Cardiac fibroblast (primary cell): ENCODE measurements around the gene CDPF1.

Source experiments
- DNase-seq, 2 donors: peaks; one replicate each; pipeline versions ENCODE4 v3.0.0 to v3.0.0-alpha.2; 2010; ENCODE audit warnings: low read depth in 2 of 2
- H3K4me3 ChIP-seq, 2 donors: replicated peaks in 1 of 2; 1 replicate in 1 of 2; 2 replicates in 1 of 2; pipeline ENCODE4 v1.5.1; 2011; ENCODE audit warnings: low read depth in 2 of 2, low read length in 2 of 2, mild to moderate bottlenecking in 2 of 2, moderate library complexity in 1 of 2
- TF ChIP-seq, protein P1 (sequence below): IDR thresholded peaks from one replicate; pipeline ENCODE4 v1.5.1; 2011; ENCODE audit warnings: low read depth, mild to moderate bottlenecking, low read length, inconsistent platforms

The CDPF1 gene

DNA sequence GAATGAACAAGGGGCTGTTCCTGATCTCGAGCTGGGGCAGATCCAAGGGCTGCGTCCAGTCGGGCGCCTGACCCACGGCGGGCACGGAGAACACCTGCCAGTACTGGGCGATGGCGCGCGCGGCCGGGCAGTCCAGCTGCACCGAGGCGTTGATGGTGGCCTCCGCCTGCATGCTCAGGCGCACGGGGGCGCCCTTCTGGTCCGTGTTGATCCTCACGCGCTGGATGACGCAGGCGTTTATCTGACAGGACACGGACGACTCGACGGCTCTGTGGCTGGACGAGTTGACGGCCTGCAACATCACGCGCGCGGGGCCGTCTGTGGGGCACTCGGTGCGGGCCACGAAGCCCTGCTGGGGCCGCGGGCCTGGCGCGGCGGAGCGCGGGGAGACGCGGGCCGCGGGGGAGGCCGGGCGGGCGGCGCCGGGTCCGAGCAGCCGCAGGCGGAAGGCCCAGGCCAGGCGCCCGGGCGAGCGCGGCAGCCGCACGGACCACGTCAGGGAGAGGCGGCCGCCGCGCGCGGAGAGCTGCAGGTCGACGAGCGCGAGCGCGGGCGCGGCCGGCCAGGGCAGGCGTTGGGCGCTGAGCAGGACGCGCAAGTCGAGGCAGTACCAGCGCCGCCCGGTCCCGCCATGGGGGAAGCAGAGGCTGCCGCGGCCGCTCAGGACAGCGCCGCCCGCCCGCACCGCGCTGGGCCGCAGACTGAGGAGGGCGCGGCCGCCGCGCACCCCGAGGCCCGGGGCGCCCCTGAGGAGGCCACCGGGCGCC lies 12.5 kb upstream of the CDPF1 start:
- TF ChIP-seq, protein P1, sequence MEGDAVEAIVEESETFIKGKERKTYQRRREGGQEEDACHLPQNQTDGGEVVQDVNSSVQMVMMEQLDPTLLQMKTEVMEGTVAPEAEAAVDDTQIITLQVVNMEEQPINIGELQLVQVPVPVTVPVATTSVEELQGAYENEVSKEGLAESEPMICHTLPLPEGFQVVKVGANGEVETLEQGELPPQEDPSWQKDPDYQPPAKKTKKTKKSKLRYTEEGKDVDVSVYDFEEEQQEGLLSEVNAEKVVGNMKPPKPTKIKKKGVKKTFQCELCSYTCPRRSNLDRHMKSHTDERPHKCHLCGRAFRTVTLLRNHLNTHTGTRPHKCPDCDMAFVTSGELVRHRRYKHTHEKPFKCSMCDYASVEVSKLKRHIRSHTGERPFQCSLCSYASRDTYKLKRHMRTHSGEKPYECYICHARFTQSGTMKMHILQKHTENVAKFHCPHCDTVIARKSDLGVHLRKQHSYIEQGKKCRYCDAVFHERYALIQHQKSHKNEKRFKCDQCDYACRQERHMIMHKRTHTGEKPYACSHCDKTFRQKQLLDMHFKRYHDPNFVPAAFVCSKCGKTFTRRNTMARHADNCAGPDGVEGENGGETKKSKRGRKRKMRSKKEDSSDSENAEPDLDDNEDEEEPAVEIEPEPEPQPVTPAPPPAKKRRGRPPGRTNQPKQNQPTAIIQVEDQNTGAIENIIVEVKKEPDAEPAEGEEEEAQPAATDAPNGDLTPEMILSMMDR = no peak
- no peak overlapping the region for H3K4me3 ChIP-seq
- peak; percentile 49 to 54 for DNase-seq

DNA sequence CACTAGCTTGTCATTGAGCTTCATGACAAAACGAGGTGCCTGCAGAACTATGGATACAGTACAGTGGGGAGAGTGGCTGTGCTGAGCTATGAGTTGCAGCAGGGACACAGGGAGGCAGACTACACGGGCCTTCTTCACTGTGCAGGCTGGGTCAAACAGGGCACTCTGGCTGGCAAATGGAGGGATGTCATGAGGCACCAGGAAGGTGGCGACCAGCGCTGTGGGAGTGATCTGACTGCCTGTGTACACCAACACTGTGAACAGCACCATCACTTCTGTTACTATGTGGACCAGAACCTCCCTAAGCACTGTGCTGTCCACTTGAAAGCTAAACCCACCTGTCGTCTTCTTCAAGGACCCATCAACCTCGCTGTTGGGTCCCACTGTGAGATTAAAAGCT lies 9.9 kb upstream of the CDPF1 start:
- H3K4me3 ChIP-seq = no peak overlapping the region
- TF ChIP-seq, protein P1 = no peak
- no peak for DNase-seq

DNA sequence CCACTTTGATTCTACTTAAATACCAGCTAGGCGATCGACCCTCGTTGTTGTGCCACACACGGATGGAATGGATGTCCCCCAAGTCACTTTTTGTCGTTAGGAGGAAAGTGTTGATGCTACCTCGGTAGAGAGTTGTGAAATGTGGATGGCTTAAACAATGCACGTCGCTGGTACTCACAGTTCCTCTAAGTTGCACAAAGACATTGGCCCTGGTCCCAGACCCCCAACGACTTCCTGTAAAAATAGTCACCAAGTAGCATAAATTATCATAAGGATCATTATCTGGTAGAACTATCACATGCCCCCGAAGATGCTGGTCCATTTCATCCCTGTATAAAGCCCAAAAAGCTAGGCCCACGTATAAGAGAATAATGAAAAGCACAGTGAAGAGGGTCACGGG lies 9.3 kb upstream of the CDPF1 start:
- TF ChIP-seq, protein P1 = no peak
- DNase-seq = no peak
- H3K4me3 ChIP-seq = no peak overlapping the region

DNA sequence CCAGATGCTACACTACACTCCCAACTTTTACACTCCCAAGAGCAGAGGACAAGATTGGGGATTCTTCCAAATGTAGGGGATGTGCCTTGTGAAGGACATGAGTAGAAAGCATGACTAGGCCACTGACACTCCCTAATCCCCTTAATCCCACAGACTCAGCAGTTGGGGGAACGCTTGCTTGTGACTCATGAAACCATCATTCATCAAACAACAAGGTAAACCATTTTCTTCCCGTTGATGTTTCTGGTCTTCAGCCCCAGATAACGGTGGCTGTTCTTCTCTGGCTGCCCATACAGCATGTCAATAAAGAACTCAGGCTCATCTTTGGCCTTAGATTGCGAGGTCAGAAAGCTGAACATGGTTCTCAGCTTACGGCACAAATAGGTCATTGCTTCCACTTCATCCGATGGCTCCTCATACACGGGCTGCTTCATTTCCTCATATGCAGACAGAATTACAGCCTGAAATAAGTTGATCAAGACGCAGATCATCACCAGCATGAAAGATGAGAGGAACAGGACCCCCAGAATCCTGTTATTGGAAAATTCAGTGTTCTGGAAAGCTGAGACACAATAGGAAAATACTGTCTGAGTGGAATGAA lies 6.4 kb upstream of the CDPF1 start:
- no peak for DNase-seq
- TF ChIP-seq, protein P1 = no peak
- H3K4me3 ChIP-seq = no peak overlapping the region

DNA sequence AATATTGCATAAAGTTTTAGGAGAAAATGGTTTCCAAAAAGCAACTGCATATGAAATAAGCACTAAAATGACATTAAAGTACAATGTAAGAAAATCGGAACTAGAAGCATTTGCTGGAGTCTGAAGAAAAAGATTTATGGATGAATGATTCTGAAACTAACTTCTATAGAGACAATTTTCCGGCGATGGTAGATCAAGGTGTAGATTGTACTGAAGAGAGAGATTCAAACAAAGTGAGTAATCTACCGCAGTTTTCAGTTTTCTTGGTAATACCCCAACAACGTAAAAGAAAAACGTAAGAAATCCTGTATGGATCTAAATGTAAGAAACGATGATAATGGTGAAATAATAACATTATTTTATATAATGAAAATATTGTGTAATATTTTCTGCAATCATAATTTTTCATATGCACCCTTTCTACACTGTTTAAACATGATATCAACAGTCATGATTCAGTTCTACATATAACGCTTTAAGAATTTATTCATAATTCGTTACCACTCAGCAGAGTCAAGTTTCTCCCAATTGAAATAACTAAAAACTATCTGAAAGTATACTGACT lies 1.8 kb upstream of the CDPF1 start:
- H3K4me3 ChIP-seq = no peak overlapping the region
- TF ChIP-seq, protein P1 = no peak
- no peak for DNase-seq

DNA sequence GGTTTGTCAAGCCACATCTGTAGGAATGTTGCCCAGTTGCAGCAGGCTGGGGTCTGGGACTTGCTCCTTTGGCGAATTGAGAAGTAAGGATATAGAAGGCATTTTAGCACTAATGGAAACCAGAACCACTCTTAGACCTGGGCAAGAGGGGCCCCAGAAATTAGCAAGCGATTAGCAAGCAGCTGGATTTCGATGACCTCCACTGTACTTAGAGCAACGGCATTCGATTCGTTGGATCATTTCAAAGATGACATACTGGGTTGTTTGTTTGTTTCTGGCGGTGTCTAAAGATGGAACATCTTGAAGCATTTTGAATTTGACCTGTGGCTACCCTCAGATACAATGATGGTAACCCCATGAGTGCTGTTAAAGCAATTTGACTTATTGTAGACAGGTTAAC lies 1.2 kb upstream of the CDPF1 start:
- TF ChIP-seq, protein P1 = no peak
- H3K4me3 ChIP-seq = peak overlapping the region in 1 of 2 donors; percentile 88
- DNase-seq = no peak

DNA sequence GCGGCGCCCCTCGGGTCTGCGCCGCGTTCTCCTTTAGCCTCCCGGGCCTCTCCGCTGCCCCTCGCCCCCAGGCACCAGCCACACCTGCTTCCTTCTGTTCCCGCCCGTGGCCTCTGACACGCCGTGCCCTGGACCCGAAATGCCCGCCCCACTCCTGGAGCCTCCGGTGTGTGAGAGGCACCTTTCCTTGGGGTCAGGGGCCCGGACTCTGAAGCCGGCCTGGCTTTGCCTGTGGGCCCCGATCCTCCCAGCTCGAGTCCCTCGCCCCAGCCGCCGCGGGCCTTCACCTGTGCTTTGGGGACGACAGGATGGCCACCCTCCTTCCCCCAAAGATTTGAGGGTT lies 661 bp upstream of the CDPF1 start:
- no peak for DNase-seq
- peak overlapping the region; percentile 86 to 88 for H3K4me3 ChIP-seq
- TF ChIP-seq, protein P1 = no peak
